ENCODE results near the gene ATP6V0C. TPM values are rescaled to one million over a fixed set of nuclear protein-coding genes. Genes with fewer than 3 reads are reported as not detected.

The ATP6V0C gene
- total and polyA plus RNA-seq, 2 of the 13 experiments (the other 11 are each of a cell fraction or from before 2014, with no cell fraction given) = 10.4 to 20.1 TPM

- no peak for TF ChIP-seq AHDC1 (CRISPR knock-in tag; IDR thresholded peaks at IDR 0.05; ENCODE audit: borderline replicate concordance)
- no peak for TF ChIP-seq ATM (IDR thresholded peaks at IDR 0.05; ENCODE audit: borderline replicate concordance)
- TF ChIP-seq ISX (CRISPR knock-in tag; conservative IDR thresholded peaks at IDR 0.05) = no peak
- TF ChIP-seq POGK (CRISPR knock-in tag; conservative IDR thresholded peaks at IDR 0.05) = 0 out of 2 replicates have a peak, but pooled peaks have one; percentile 7
- TF ChIP-seq ZNF383 (CRISPR knock-in tag; IDR thresholded peaks at IDR 0.05; ENCODE audit: borderline replicate concordance) = no peak
- TF ChIP-seq ZNF331 (CRISPR knock-in tag; IDR thresholded peaks at IDR 0.05) = no peak
- TF ChIP-seq MIXL1 (CRISPR knock-in tag; IDR thresholded peaks at IDR 0.05) = no peak
- no peak for TF ChIP-seq ZNF496 (CRISPR knock-in tag; IDR thresholded peaks at IDR 0.05; ENCODE audit: insufficient replicate concordance)
- peak; percentile 70 for TF ChIP-seq NR2C2 (CRISPR knock-in tag; IDR thresholded peaks at IDR 0.05; ENCODE audit: borderline replicate concordance)
- no peak for TF ChIP-seq SP2 (CRISPR knock-in tag; IDR thresholded peaks at IDR 0.05)
- no peak for TF ChIP-seq ZNF720 (CRISPR knock-in tag; IDR thresholded peaks at IDR 0.05)
- TF ChIP-seq ZNF660 (CRISPR knock-in tag; IDR thresholded peaks at IDR 0.05; ENCODE audit: borderline replicate concordance, low read depth) = no peak
- TF ChIP-seq ZNF597 (CRISPR knock-in tag; IDR thresholded peaks at IDR 0.05) = no peak
- no peak for TF ChIP-seq ZNF605 (CRISPR knock-in tag; IDR thresholded peaks at IDR 0.05)
- TF ChIP-seq KLF6 (CRISPR knock-in tag; IDR thresholded peaks at IDR 0.05) = 0 out of 2 replicates have a peak, but pooled peaks have one; percentile 29
- TF ChIP-seq FOXO1 (CRISPR knock-in tag; IDR thresholded peaks at IDR 0.05) = no peak
- peak; percentile 37; the same call in 1 of the 2 replicates for TF ChIP-seq GATA4 (IDR thresholded peaks at IDR 0.05; ENCODE audit: borderline replicate concordance, low read depth)
- no peak; the same call in 1 of the 2 replicates for TF ChIP-seq SKIL (CRISPR knock-in tag; IDR thresholded peaks at IDR 0.05; ENCODE audit: borderline replicate concordance)
Measured at GRCh38 chr16:2513405-2514332, at the start of gene ATP6V0C (continued).
